DND-41 (cell line): ENCODE results near the gene LYST.

Experiments
- CTCF ChIP-seq: IDR thresholded peaks from 2 replicates; pipeline ENCODE4 v1.5.1; 2012; ENCODE audit warnings: borderline replicate concordance, low read length, moderate library complexity, mild to moderate bottlenecking; ENCODE audit not compliant: poor library complexity, severe bottlenecking; ENCODE audit errors: extremely low read depth
- EZH2 ChIP-seq: IDR thresholded peaks from 3 replicates; pipeline ENCODE4 v1.6.1; 2012; ENCODE audit warnings: borderline replicate concordance, low read depth, mild to moderate bottlenecking, moderate library complexity, low read length, inconsistent platforms; ENCODE audit not compliant: severe bottlenecking

- no peak for TF ChIP-seq CTCF
- TF ChIP-seq EZH2: no peak
Observed at GRCh38 chr1:235831148-235831547, 35.6 kb downstream of the LYST start.
